BJ (cell line): ENCODE data around the gene BID. TPM values are rescaled to one million over a fixed set of nuclear protein-coding genes. Genes with fewer than 3 reads are reported as not detected.

Source experiments
- CTCF ChIA-PET: fragments of 350-600 bp; formaldehyde crosslinking; extraction: SDS; loops from one replicate; lab custom pipeline; 2021; ENCODE audit warnings: antibody characterized with exemption, inconsistent platforms; lab: Yijun Ruan, JAX
- POLR2A ChIA-PET: fragments of 300-600 bp; sonication (Branson Sonifier 250); formaldehyde crosslinking; extraction: SDS; loops from one replicate; lab custom pipeline; 2021; ENCODE audit warnings: antibody characterized with exemption; lab: Charles Lee
- DNase-seq: peaks from one replicate; pipeline ENCODE4 v3.0.0-alpha.2; 2011; ENCODE audit warnings: low read depth
- H3K27me3 ChIP-seq: 2 replicates; pipeline ENCODE4 v1.6.0; 2011; ENCODE audit warnings: low read length; ENCODE audit not compliant: control insufficient read depth, insufficient read depth
- H3K36me3 ChIP-seq: 2 replicates; pipeline ENCODE4 v1.5.1; 2011; ENCODE audit warnings: low read length; ENCODE audit not compliant: control insufficient read depth, insufficient read depth
- H3K4me3 ChIP-seq: 2 replicates; pipeline ENCODE4 v1.5.1; 2011; ENCODE audit warnings: low read depth, mild to moderate bottlenecking, control low read depth, low read length
- polyA plus RNA-seq: library from polyadenylated mRNA; depleted of rRNA; stranded (reverse); fragments of >200 nt; gene quantifications from 2 replicates; pipeline ENCODE4 v1.2.3, GENCODE V29; 2011
- TF ChIP-seq, protein P1 (sequence below): IDR thresholded peaks from 2 replicates; pipeline ENCODE4 v1.5.1; 2011; ENCODE audit warnings: low read depth, mild to moderate bottlenecking, control low read depth, inconsistent platforms, low read length, moderate library complexity; ENCODE audit not compliant: insufficient read depth

Gene BID
- polyA plus RNA-seq, 1 experiment, result 96.4 TPM

DNA sequence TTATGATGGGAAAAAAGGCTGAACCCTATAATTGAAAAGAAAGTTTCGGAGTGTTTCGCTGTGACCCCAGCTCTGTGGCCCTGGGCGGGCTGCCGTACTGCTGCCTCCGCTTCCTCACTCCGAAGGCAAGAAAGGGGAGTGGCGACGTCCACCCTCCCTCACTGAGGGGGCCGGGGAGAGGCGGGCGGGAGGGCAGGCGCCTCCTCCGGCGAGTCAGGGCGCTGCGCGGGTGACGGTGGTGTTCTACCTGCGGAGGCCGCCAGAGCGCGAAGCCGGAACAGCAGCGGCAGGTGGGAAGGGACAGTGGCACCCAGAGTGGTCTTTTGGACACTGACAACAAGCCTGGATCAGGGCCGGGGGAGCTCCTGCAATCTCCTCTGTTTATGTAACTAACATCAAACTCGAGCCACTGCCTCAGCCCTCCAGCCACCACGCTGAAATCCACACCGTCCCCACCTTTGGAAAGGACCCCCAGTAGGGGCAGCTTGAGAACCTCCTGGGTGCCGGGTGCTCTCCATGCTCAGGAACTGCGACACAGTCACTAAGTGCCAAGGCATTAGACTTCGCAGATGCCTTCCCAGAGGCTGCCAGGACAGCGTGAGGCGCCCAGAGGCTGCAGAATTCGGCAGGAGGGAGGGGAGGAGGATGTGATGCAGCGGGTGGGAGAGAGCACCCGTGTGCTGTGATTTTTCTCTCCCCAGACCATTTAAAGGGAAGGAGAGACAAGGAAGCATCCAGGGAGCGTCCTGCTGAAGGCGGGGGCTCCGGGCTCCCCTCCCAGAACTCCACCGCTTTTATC, 25.5 kb downstream of the BID start:
- DNase-seq, result no peak
- ChIA-PET POLR2A (no interaction called here), CTCF (interaction anchor here (1.1 kb wide), 1 partner anchor 21 kb away, joined by 3 read pairs; no protein-coding TSS in a partner anchor)
- TF ChIP-seq, protein P1, sequence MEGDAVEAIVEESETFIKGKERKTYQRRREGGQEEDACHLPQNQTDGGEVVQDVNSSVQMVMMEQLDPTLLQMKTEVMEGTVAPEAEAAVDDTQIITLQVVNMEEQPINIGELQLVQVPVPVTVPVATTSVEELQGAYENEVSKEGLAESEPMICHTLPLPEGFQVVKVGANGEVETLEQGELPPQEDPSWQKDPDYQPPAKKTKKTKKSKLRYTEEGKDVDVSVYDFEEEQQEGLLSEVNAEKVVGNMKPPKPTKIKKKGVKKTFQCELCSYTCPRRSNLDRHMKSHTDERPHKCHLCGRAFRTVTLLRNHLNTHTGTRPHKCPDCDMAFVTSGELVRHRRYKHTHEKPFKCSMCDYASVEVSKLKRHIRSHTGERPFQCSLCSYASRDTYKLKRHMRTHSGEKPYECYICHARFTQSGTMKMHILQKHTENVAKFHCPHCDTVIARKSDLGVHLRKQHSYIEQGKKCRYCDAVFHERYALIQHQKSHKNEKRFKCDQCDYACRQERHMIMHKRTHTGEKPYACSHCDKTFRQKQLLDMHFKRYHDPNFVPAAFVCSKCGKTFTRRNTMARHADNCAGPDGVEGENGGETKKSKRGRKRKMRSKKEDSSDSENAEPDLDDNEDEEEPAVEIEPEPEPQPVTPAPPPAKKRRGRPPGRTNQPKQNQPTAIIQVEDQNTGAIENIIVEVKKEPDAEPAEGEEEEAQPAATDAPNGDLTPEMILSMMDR, result no peak
- Histone ChIP-seq H3K27me3 (no peaks in the 10 kb centered on the region), H3K36me3 (peaks cover 2% of the 10 kb centered on the region; the same call in 1 of the 2 replicates), H3K4me3 (no peak overlapping the region)

DNA sequence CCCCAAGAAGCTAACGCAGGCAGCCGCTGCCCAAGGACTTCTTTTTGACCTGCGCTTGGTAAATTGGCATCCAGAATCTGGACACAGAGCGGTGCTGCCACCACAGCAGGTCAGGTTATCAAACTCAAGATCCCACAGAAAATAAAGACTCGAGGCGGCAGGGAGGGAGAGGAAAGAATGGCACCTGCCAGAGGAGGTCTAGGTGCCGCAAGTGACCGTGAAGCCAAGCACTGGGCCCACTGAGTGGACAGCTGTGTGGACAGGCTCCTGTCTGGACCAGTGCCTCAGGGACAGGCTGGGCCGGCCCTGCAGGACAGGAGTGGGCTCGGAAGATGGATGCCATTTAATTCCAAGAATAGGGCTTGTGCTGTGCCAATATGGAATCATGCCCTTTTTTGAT, 27.4 kb downstream of the BID start:
- ChIA-PET POLR2A (no interaction called here), CTCF (interaction anchor here (0.6 to 1.0 kb wide), 2 partner anchors 10 to 38 kb away, joined by 3 read pairs; no protein-coding TSS in a partner anchor)
- Histone ChIP-seq H3K4me3 (no peak overlapping the region), H3K27me3 (no peaks in the 10 kb centered on the region), H3K36me3 (peaks cover 6% of the 10 kb centered on the region; the same call in 1 of the 2 replicates)
- TF ChIP-seq, protein P1, result no peak
- DNase-seq, result no peak

DNA sequence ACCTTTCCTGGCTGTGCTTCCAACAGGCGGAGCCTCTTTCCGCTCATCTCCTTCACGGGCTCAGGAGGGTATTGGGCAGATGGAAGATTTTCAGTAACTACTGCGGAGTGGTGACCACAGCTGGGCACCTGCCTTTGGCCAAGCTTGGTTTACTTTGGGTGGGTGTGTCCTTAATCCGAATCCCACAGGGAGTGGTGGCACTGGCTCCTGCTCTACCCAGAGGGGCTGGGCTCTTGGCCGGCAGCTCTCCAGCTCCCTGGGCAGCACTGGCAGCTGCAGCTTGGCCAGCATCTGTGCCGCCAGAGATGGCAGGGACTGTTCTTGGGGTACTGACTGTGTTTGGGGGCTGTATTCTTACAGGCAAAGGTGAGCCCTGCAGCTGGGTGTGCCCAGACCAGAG, 29.8 kb downstream of the BID start:
- TF ChIP-seq, protein P1, result no peak
- ChIA-PET POLR2A (no interaction called here), CTCF (interaction anchor here (1.4 to 4.7 kb wide), 5 partner anchors 10 to 186 kb away, joined by 5 to 50 read pairs (median 15); partner anchors contain the start of gene BID)
- Histone ChIP-seq H3K36me3 (peaks cover 8% of the 10 kb centered on the region; the same call in 1 of the 2 replicates), H3K4me3 (no peak overlapping the region), H3K27me3 (no peaks in the 10 kb centered on the region)
- no peak for DNase-seq

DNA sequence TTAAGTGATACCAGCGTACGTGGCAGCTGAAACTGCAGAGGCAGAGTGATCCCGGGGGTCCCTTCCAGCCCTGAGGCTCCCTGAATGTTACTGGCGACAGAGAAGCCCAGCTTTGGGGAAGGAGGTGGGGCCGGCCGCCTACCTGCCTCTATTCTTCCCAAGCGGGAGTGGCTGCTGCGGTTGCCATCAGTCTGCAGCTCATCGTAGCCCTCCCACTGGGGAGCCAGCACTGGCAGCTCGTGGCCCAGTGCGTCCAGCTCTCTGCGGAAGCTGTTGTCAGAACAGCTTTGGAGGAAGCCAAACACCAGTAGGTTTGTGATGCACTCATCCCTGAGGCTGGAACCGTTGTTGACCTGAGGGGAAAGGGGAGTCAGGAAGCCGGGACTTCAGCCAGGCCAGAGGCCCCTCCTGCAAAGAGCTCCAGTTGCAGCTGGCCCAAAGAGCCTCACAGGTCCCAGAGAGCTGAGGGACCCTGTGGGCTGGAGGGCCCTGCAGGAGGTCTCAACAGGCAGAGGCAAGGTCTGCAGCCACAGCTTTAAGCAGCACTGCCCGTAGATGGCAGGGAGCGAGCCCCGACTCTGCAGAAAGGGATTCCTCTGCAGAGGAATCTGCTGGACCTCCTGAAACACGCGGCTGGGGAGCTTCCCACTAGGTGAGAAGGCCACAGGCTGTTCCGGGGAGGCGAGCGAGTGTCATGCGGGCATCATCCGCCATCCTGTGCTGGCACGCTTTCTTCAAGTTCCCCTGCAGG, 30.4 kb downstream of the BID start:
- DNase-seq, result no peak

More for the DNA sequence above, 30.4 kb downstream of the BID start:
- POLR2A ChIA-PET, result no interaction called here
- Histone ChIP-seq H3K36me3 (peaks cover 8% of the 10 kb centered on the region; the same call in 1 of the 2 replicates), H3K27me3 (no peaks in the 10 kb centered on the region), H3K4me3 (no peak overlapping the region)
- TF ChIP-seq, protein P1, result no peak
- CTCF ChIA-PET, result interaction anchor here (0.7 to 4.7 kb wide), 8 partner anchors 10 to 191 kb away, joined by 3 to 50 read pairs (median 6); partner anchors contain the start of gene BID
